Lung (tissue), 12 donors: ENCODE data around the gene FAM174C. TPM values are rescaled to one million over a fixed set of nuclear protein-coding genes. Genes with fewer than 3 reads are reported as not detected.

Experiments used
- ATAC-seq: fragments of 200-7000 bp; cut with Tn5 transposase; one replicate; pipeline ENCODE4 v1.9.1; 2020; ENCODE audit warnings: moderate number of reproducible peaks; ENCODE audit not compliant: insufficient read depth, low FRiP score
- DNase-seq, 3 donors: peaks; one replicate each; pipeline ENCODE4 v3.0.0-alpha.2; 2013 to 2017
- H3K27ac ChIP-seq, 2 donors: one replicate each; pipeline ENCODE4 v1.5.1; 2013; ENCODE audit warnings: mild to moderate bottlenecking in 2 of 2, moderate library complexity in 2 of 2, control low read depth in 1 of 2, inconsistent platforms in 1 of 2, low read depth in 1 of 2, low read length in 1 of 2
- H3K27me3 ChIP-seq, 3 donors: one replicate each; pipeline ENCODE4 v1.5.1; 2013; ENCODE audit warnings: low read length in 2 of 3; ENCODE audit not compliant: control insufficient read depth in 3 of 3, insufficient read depth in 3 of 3
- H3K36me3 ChIP-seq, 4 donors: one replicate each; pipeline ENCODE4 v1.5.1; 2013; ENCODE audit warnings: low read length in 4 of 4, mild to moderate bottlenecking in 1 of 4, moderate library complexity in 1 of 4; ENCODE audit not compliant: control insufficient read depth in 4 of 4, insufficient read depth in 4 of 4
- H3K4me1 ChIP-seq, 5 donors: one replicate each; pipeline ENCODE4 v1.5.1; 2013; ENCODE audit warnings: low read length in 5 of 5, mild to moderate bottlenecking in 2 of 5, moderate library complexity in 1 of 5; ENCODE audit not compliant: control insufficient read depth in 5 of 5, insufficient read depth in 5 of 5
- H3K4me3 ChIP-seq: one replicate; pipeline ENCODE4 v1.5.1; 2013; ENCODE audit warnings: mild to moderate bottlenecking, control low read depth, moderate library complexity
- H3K9ac ChIP-seq, 2 donors: one replicate each; pipeline ENCODE4 v1.5.1; 2013; ENCODE audit warnings: low read length in 2 of 2, control low read depth in 1 of 2; ENCODE audit not compliant: insufficient read depth in 1 of 2
- H3K9me3 ChIP-seq, 4 donors: one replicate each; pipeline ENCODE4 v1.5.1; 2013; ENCODE audit warnings: low read length in 3 of 4, mild to moderate bottlenecking in 1 of 4, moderate library complexity in 1 of 4; ENCODE audit not compliant: control insufficient read depth in 4 of 4, insufficient read depth in 3 of 4
- WGBS, 2 donors: extraction: QIAGEN DNeasy Blood & Tissue Kit; methylation state at CpG; one replicate each; pipeline ENCODE4 v1.1.7; 2013; 5-methylcytosine and 5-hydroxymethylcytosine counted together
- polyA plus RNA-seq, 2 donors: library from polyadenylated mRNA; stranded (reverse); fragments of 200-250 nt; gene quantifications; one replicate each; pipeline ENCODE4 v1.2.1, GENCODE V29; 2013
- total RNA-seq, 2 donors: library from RNA; depleted of rRNA in 1 of 2; stranded (reverse); fragments of >200 nt in 1 of 2; gene quantifications; one replicate each; pipeline ENCODE4 v1.2.1, GENCODE V29; 2014 to 2021
- TF ChIP-seq, protein P1 (sequence below): IDR thresholded peaks from 2 replicates; pipeline ENCODE4 v1.5.1; 2012; ENCODE audit warnings: mild to moderate bottlenecking; ENCODE audit errors: control extremely low read depth, extremely low read depth
- donor health status: control.
- donor health status: control.
- donor health status: Bipolar disorder and iron deficiency.
- donor health status: healthy.
- donor health status: DM: yes; HTN: yes; CAD: no.

Gene FAM174C
- total and polyA plus RNA-seq, 4 donors: 17.5 to 89.3 (median 69.4) TPM

DNA sequence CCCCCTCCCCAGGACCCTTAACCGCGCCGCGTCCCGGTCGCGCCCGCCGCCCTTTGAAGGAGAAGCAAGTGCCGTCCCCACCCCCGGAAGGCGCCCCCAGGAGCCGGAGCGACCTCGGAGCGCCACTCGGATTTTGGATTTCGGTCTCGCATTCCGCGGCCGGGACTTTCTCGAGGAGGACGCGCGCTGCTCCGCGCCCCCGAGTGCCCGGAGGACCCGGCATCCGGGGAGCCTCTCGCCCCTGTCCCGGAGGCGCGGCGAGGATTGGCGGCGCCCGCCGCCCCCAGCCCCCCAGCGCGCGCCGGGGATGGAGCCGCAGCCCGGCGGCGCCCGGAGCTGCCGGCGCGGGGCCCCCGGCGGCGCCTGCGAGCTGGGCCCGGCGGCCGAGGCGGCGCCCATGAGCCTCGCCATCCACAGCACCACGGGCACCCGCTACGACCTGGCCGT is 25.3 kb upstream of the FAM174C start:
- peaks cover 4 to 30% (median 15%) of the 10 kb centered on the region in 5 donors for H3K4me1 ChIP-seq
- H3K4me3 ChIP-seq: peak overlapping the region; percentile 94
- ATAC-seq (no peak), DNase-seq (no peak)
- no peaks in the 10 kb centered on the region for H3K9me3 ChIP-seq
- 0 to 1% methylated on average over 43 to 67 of the region's 67 CpGs for WGBS, 2 donors
- no peak overlapping the region for H3K9ac ChIP-seq
- no peaks in the 10 kb centered on the region for H3K27me3 ChIP-seq
- H3K27ac ChIP-seq: peak overlapping the region; percentile 92 to 98
- H3K36me3 ChIP-seq: peaks cover 7 to 37% (median 19%) of the 10 kb centered on the region in 4 donors
- TF ChIP-seq, protein P1, sequence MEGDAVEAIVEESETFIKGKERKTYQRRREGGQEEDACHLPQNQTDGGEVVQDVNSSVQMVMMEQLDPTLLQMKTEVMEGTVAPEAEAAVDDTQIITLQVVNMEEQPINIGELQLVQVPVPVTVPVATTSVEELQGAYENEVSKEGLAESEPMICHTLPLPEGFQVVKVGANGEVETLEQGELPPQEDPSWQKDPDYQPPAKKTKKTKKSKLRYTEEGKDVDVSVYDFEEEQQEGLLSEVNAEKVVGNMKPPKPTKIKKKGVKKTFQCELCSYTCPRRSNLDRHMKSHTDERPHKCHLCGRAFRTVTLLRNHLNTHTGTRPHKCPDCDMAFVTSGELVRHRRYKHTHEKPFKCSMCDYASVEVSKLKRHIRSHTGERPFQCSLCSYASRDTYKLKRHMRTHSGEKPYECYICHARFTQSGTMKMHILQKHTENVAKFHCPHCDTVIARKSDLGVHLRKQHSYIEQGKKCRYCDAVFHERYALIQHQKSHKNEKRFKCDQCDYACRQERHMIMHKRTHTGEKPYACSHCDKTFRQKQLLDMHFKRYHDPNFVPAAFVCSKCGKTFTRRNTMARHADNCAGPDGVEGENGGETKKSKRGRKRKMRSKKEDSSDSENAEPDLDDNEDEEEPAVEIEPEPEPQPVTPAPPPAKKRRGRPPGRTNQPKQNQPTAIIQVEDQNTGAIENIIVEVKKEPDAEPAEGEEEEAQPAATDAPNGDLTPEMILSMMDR: no peak

DNA sequence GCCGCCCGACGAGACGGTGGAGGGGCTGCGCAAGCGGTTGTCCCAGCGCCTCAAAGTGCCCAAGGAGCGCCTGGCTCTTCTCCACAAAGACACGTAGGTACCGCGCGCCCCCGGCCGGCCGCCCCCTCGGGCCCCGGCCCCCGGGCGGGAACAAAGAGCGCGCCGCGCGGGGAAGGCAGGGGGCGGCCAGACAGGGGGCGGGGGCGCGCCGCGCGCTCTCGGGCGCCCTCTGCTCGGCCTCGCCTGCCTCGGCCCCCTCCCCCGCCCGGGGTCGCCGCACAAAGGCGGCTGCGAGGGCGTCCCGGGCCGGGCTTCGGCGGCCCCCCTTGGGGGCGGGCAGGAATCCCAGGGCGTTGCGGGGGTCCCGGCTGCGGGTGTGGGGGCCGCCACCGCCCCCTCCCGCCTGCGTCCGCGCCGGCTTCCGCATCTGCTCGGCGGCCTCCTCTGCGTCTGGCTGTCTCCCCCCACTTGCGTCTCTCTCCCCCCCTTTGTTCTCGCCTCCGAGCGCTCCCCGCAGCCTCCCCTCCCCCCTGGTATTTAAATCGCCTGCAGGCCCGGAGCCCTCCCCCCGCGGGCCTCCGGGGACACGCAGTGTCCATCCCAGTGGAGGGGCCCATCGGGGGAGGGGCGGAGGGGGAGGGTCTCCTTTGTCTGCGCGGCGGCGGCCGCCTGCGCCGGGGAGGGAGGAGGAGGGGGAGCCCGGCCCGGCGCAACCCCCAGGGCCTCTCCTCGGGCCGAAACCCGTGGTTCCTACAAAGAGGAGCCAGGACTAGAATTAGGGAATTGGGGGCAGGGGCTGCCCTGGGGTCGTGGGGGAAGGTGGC is 24.7 kb upstream of the FAM174C start:
- 0 to 1% methylated on average over 13 to 90 of the region's 90 CpGs for WGBS, 2 donors
- Histone ChIP-seq H3K9me3 (no peaks in the 10 kb centered on the region), H3K27ac (peak overlapping the region; percentile 97 to 98), H3K36me3 (peaks cover 9 to 44% (median 25%) of the 10 kb centered on the region in 4 donors), H3K4me1 (peaks cover 4 to 31% (median 12%) of the 10 kb centered on the region in 5 donors), H3K9ac (peak overlapping the region in 1 of 2 donors; percentile 46), H3K4me3 (peak overlapping the region; percentile 94), H3K27me3 (no peaks in the 10 kb centered on the region)
- no peak for ATAC-seq
- peak; percentile 87 to 93 (median 88) for DNase-seq
- TF ChIP-seq, protein P1: no peak

DNA sequence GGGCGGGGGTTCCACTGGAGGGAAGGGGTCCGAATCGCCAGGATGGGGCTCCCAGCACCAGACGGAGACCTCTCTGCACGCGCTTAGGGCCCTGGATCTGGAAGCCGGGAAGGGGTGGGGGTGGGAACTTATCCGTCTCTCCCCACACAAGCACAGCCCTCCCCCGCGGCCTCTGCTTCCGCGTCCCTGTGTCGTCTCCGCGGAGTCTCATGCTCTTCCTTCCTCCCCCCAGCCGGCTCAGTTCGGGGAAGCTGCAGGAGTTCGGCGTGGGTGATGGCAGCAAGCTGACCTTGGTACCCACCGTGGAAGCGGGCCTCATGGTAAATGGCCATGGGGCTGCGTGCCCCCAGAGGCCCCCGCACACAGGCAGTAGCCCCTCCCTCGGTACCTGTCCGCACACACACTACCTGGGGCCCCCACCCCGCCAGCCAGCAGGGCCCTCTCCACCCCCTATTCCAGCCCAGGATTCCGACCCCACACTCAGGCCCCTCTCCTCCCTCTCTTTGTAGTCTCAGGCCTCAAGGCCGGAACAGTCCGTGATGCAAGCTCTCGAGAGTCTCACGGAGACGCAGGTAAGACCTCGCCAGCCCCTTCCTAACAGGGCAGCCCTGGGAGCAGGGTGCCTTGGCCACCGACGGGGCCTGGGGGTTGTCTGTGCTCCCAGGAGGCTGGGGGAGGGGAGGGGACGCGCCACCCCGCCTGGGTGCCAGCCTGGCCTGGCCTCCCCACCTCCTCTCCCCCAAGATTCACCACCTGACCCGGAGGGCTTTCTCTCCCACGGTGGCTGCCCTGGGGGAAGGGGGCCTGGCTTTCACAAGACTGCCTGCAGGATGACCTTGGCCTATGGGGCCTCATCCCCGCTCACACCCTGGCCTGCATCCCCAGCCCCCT is 23.8 kb upstream of the FAM174C start:
- TF ChIP-seq, protein P1: no peak
- Histone ChIP-seq H3K9me3 (no peaks in the 10 kb centered on the region), H3K4me1 (peaks cover 2 to 27% (median 7%) of the 10 kb centered on the region in 5 donors), H3K9ac (peak overlapping the region; percentile 46 to 49), H3K27ac (peak overlapping the region; percentile 97 to 98), H3K4me3 (peak overlapping the region; percentile 94), H3K36me3 (peaks cover 12 to 51% (median 29%) of the 10 kb centered on the region in 4 donors), H3K27me3 (no peaks in the 10 kb centered on the region)
- ATAC-seq (no peak), DNase-seq (peak; percentile 67 to 76 (median 70))
- 1% methylated on average over 37 to 41 of the region's 41 CpGs for WGBS, 2 donors
